MM.1S (cell line): ENCODE measurements around the gene DCBLD2.

ENCODE experiments used
- EZH2 ChIP-seq: fragments of 300-600 bp; sonication (generic); optimal IDR thresholded peaks from 2 replicates; pipeline ENCODE3; 2017; ENCODE audit warnings: low read depth, mild to moderate bottlenecking, antibody characterized with exemption, low read length, mixed read lengths
- TF ChIP-seq, protein P1 (sequence below): fragments of 300-600 bp; sonication (generic); IDR thresholded peaks from 2 replicates; pipeline ENCODE4 v1.5.1; 2016; ENCODE audit warnings: antibody characterized with exemption, low read length, mixed read lengths

DNA sequence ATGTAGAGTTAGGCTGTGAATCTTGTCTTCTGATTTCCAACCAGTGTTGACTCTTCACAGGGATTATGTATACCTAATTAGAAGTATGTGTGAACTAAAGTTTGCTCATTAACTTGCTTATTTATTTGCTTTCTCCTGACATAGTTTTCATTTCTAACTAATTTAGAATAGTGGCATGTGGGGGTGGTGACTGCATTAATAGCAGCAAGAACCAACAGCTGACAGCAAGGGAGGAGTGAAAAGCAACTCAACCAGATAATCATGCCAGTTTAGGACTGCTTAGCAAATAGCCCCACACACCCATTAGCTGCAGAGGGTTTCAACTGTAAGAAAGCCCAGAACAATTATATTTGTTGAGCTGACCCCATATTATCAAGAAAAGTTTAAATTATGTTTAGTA is 134.6 kb downstream of the DCBLD2 start:
- TF ChIP-seq, protein P1, sequence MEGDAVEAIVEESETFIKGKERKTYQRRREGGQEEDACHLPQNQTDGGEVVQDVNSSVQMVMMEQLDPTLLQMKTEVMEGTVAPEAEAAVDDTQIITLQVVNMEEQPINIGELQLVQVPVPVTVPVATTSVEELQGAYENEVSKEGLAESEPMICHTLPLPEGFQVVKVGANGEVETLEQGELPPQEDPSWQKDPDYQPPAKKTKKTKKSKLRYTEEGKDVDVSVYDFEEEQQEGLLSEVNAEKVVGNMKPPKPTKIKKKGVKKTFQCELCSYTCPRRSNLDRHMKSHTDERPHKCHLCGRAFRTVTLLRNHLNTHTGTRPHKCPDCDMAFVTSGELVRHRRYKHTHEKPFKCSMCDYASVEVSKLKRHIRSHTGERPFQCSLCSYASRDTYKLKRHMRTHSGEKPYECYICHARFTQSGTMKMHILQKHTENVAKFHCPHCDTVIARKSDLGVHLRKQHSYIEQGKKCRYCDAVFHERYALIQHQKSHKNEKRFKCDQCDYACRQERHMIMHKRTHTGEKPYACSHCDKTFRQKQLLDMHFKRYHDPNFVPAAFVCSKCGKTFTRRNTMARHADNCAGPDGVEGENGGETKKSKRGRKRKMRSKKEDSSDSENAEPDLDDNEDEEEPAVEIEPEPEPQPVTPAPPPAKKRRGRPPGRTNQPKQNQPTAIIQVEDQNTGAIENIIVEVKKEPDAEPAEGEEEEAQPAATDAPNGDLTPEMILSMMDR, result no peak
- no peak for TF ChIP-seq EZH2
